ENCODE data around the gene INSC. TPM values are rescaled to one million over a fixed set of nuclear protein-coding genes. Genes with fewer than 3 reads are reported as not detected.

INSC gene
- total and polyA plus RNA-seq, 7 donors, result 1.4 to 5.4 (median 2.9) TPM

GRCh38 chr11:15119826-15120225 lies 5.1 kb downstream of the INSC start:
- intact Hi-C loops (cut with DNase I), result no loop called here
- H3K27me3 ChIP-seq, result peaks cover 0 to 17% (median 9%) of the 10 kb centered on the region in 3 donors
- H3K27ac ChIP-seq, result no peak overlapping the region
- H3K4me3 ChIP-seq, result no peak overlapping the region
- no peaks in the 10 kb centered on the region for H3K9me3 ChIP-seq
- no peak for TF ChIP-seq EP300 (IDR thresholded peaks at IDR 0.05)
- no peak for TF ChIP-seq CTCF (IDR thresholded peaks at IDR 0.05)
- no peak for TF ChIP-seq POLR2AphosphoS5 (IDR thresholded peaks at IDR 0.05)
- no peak for TF ChIP-seq POLR2A (IDR thresholded peaks at IDR 0.05)
- DNase-seq, result no peak
- no peaks in the 10 kb centered on the region for H3K36me3 ChIP-seq
- H3K4me1 ChIP-seq, result peaks cover 0 to 3% (median 1%) of the 10 kb centered on the region in 4 donors
- 29 to 58% methylated on average over 1 of the region's 1 CpG for WGBS, 2 donors

GRCh38 chr11:15123849-15124248 lies 9.1 kb downstream of the INSC start:
- no peaks in the 10 kb centered on the region for H3K9me3 ChIP-seq
- intact Hi-C loops (cut with DNase I), result no loop called here

GRCh38 chr11:15124528-15124927 lies 9.8 kb downstream of the INSC start:
- no peaks in the 10 kb centered on the region for H3K9me3 ChIP-seq
- intact Hi-C loops (cut with DNase I), result no loop called here
- no peaks in the 10 kb centered on the region for H3K4me1 ChIP-seq
- H3K4me3 ChIP-seq, result no peak overlapping the region
- no peak for DNase-seq
- TF ChIP-seq POLR2AphosphoS5 (IDR thresholded peaks at IDR 0.05), result no peak
- TF ChIP-seq EP300 (IDR thresholded peaks at IDR 0.05), result no peak
- TF ChIP-seq CTCF (IDR thresholded peaks at IDR 0.05), result no peak
- TF ChIP-seq POLR2A (IDR thresholded peaks at IDR 0.05), result no peak
- no peak overlapping the region for H3K27ac ChIP-seq
- no peaks in the 10 kb centered on the region for H3K36me3 ChIP-seq
- 66 to 80% methylated on average over 2 of the region's 2 CpGs for WGBS, 2 donors
- H3K27me3 ChIP-seq, result no peaks in the 10 kb centered on the region

More at GRCh38 chr11:15123849-15124248, 9.1 kb downstream of the INSC start:
- Histone ChIP-seq H3K27me3 (no peaks in the 10 kb centered on the region), H3K4me1 (no peaks in the 10 kb centered on the region), H3K36me3 (no peaks in the 10 kb centered on the region), H3K4me3 (no peak overlapping the region), H3K27ac (no peak overlapping the region)
- TF ChIP-seq CTCF (IDR thresholded peaks at IDR 0.05) (no peak), POLR2A (IDR thresholded peaks at IDR 0.05) (no peak), POLR2AphosphoS5 (IDR thresholded peaks at IDR 0.05) (no peak), EP300 (IDR thresholded peaks at IDR 0.05) (no peak)
- no peak for DNase-seq
- WGBS, 2 donors, result 69 to 77% methylated on average over 1 of the region's 1 CpG

- no peak overlapping the region for H3K27ac ChIP-seq
- no peaks in the 10 kb centered on the region for H3K4me1 ChIP-seq
- 83 to 87% methylated on average over 6 of the region's 6 CpGs for WGBS, 2 donors
- intact Hi-C loops (cut with DNase I), result no loop called here
- TF ChIP-seq POLR2AphosphoS5 (IDR thresholded peaks at IDR 0.05), result no peak
- no peak for TF ChIP-seq EP300 (IDR thresholded peaks at IDR 0.05)
- H3K9me3 ChIP-seq, result no peaks in the 10 kb centered on the region
- H3K4me3 ChIP-seq, result no peak overlapping the region
- DNase-seq, result no peak
- H3K36me3 ChIP-seq, result no peaks in the 10 kb centered on the region
- H3K27me3 ChIP-seq, result no peaks in the 10 kb centered on the region
These were observed 12.6 kb downstream of the INSC start for GRCh38 chr11:15127341-15127740.

- WGBS, 2 donors, result 84 to 87% methylated on average over 2 of the region's 2 CpGs
- Histone ChIP-seq H3K27ac (no peak overlapping the region), H3K27me3 (no peaks in the 10 kb centered on the region), H3K9me3 (no peaks in the 10 kb centered on the region), H3K4me1 (no peaks in the 10 kb centered on the region), H3K4me3 (no peak overlapping the region), H3K36me3 (no peaks in the 10 kb centered on the region)
- DNase-seq, result no peak
- intact Hi-C loops (cut with DNase I), result no loop called here
- TF ChIP-seq EP300 (IDR thresholded peaks at IDR 0.05) (no peak), POLR2A (IDR thresholded peaks at IDR 0.05) (no peak), CTCF (IDR thresholded peaks at IDR 0.05) (no peak), POLR2AphosphoS5 (IDR thresholded peaks at IDR 0.05) (no peak)
These were observed 13.9 kb downstream of the INSC start for GRCh38 chr11:15128621-15129020.

Data from sigmoid colon (tissue), 7 donors.